HuH-7.5 (cell line): ENCODE data around the gene WWOX.

Experiments used
- DNase-seq: peaks from one replicate; pipeline ENCODE4 v3.0.0; 2011; ENCODE audit warnings: low spot score

The WWOX gene

GRCh38 chr16:78105517-78105916 is 6.1 kb downstream of the WWOX start:
- DNase-seq, result no peak

GRCh38 chr16:78106686-78107085 is 7.2 kb downstream of the WWOX start:
- DNase-seq, result no peak

GRCh38 chr16:78108451-78108850 is 9.0 kb downstream of the WWOX start:
- DNase-seq, result no peak

- no peak for DNase-seq
Measured at GRCh38 chr16:78113258-78113657, 13.8 kb downstream of the WWOX start.

GRCh38 chr16:78115659-78116058 is 16.2 kb downstream of the WWOX start:
- no peak for DNase-seq

GRCh38 chr16:78116946-78117345 is 17.5 kb downstream of the WWOX start:
- DNase-seq, result no peak

- DNase-seq, result no peak
Measured at GRCh38 chr16:78117391-78117790, 17.9 kb downstream of the WWOX start.

GRCh38 chr16:78118469-78119025 is 19.1 kb downstream of the WWOX start:
- DNase-seq, result no peak

GRCh38 chr16:78122774-78123315 is 23.4 kb downstream of the WWOX start:
- DNase-seq, result no peak

GRCh38 chr16:78125112-78125844 is 25.8 kb downstream of the WWOX start:
- DNase-seq, result no peak

- no peak for DNase-seq
Measured at GRCh38 chr16:78126662-78127061, 27.2 kb downstream of the WWOX start.

GRCh38 chr16:78127130-78127529 is 27.7 kb downstream of the WWOX start:
- DNase-seq, result no peak

GRCh38 chr16:78128913-78129312 is 29.5 kb downstream of the WWOX start:
- DNase-seq, result no peak

- no peak for DNase-seq
Measured at GRCh38 chr16:78129349-78129748, 29.9 kb downstream of the WWOX start.

GRCh38 chr16:78130083-78130608 is 30.7 kb downstream of the WWOX start:
- DNase-seq, result no peak

GRCh38 chr16:78130950-78131349 is 31.5 kb downstream of the WWOX start:
- DNase-seq, result no peak

GRCh38 chr16:78133919-78134318 is 34.5 kb downstream of the WWOX start:
- peak; percentile 27 for DNase-seq

GRCh38 chr16:78134944-78135619 is 35.6 kb downstream of the WWOX start:
- DNase-seq, result no peak

- DNase-seq, result no peak
Measured at GRCh38 chr16:78137179-78137578, 37.7 kb downstream of the WWOX start.

GRCh38 chr16:78137782-78138616 is 38.5 kb downstream of the WWOX start:
- DNase-seq, result no peak

- DNase-seq, result no peak
Measured at GRCh38 chr16:78140818-78141466, 41.5 kb downstream of the WWOX start.
